ENCODE results near the gene SLC7A10. TPM values are rescaled to one million over a fixed set of nuclear protein-coding genes. Genes with fewer than 3 reads are reported as not detected.
"Not testable (repeated sequence)": the region's sequence is repeated elsewhere in the genome, so short reads cannot be mapped to it uniquely, and the experiment has no call there.

SLC7A10 gene
- total RNA-seq, 1 donor from 2014 or later, result not detected

- Mint-ChIP-seq H3K36me3 (ENCODE audit: low read depth) (no peaks in the 10 kb centered on the region), H3K27me3 (peaks cover 31% of the 10 kb centered on the region), H3K4me1 (peaks cover 14% of the 10 kb centered on the region), H3K4me3 (no peak overlapping the region), H3K9me3 (no peaks in the 10 kb centered on the region), H3K27ac (no peak overlapping the region)
- intact Hi-C loops (cut with micrococcal nuclease), result no loop called here
- POLR2A ChIA-PET, result no interaction called here
- CTCF ChIA-PET, result no interaction called here
- DNase-seq, result no peak
- no peak for ATAC-seq (ENCODE audit: low read depth)
- no peak for TF ChIP-seq CTCF (IDR thresholded peaks at IDR 0.05)
These were observed 34.1 kb downstream of the SLC7A10 start for GRCh38 chr19:33191501-33191900.

GRCh38 chr19:33191092-33191491 is 34.6 kb downstream of the SLC7A10 start:
- CTCF ChIA-PET; intact Hi-C loops (cut with micrococcal nuclease); H3K27ac Mint-ChIP-seq; ATAC-seq (ENCODE audit: low read depth); H3K36me3 Mint-ChIP-seq (ENCODE audit: low read depth); H3K4me3 Mint-ChIP-seq; DNase-seq; POLR2A ChIA-PET; H3K9me3 Mint-ChIP-seq: not testable (repeated sequence)
- peaks cover 17% of the 10 kb centered on the region for H3K4me1 Mint-ChIP-seq
- peaks cover 30% of the 10 kb centered on the region for H3K27me3 Mint-ChIP-seq

GRCh38 chr19:33189453-33189852 is 36.2 kb downstream of the SLC7A10 start:
- Mint-ChIP-seq H3K9me3 (no peaks in the 10 kb centered on the region), H3K4me1 (peaks cover 14% of the 10 kb centered on the region), H3K27me3 (peaks cover 26% of the 10 kb centered on the region), H3K27ac (no peak overlapping the region), H3K36me3 (ENCODE audit: low read depth) (no peaks in the 10 kb centered on the region), H3K4me3 (no peak overlapping the region)
- DNase-seq (no peak), ATAC-seq (ENCODE audit: low read depth) (no peak)
- TF ChIP-seq CTCF (IDR thresholded peaks at IDR 0.05), result no peak
- ChIA-PET POLR2A (interaction anchor here (0.6 kb wide), 1 partner anchor 178 kb away, joined by 8 read pairs; no protein-coding TSS in a partner anchor), CTCF (no interaction called here)
- intact Hi-C loops (cut with micrococcal nuclease), result no loop called here

GRCh38 chr19:33187183-33187540 is 38.5 kb downstream of the SLC7A10 start:
- Mint-ChIP-seq H3K36me3 (ENCODE audit: low read depth) (no peaks in the 10 kb centered on the region), H3K4me3 (no peak overlapping the region), H3K9me3 (no peaks in the 10 kb centered on the region), H3K27ac (no peak overlapping the region), H3K27me3 (peaks cover 10% of the 10 kb centered on the region), H3K4me1 (peaks cover 10% of the 10 kb centered on the region)
- intact Hi-C loops (cut with micrococcal nuclease), result no loop called here
- ATAC-seq (ENCODE audit: low read depth) (no peak), DNase-seq (peak; percentile 3)
- ChIA-PET POLR2A (interaction anchor here (0.6 kb wide), 1 partner anchor 47 kb away, joined by 4 read pairs; no protein-coding TSS in a partner anchor), CTCF (no interaction called here)
- TF ChIP-seq CTCF (IDR thresholded peaks at IDR 0.05), result no peak

GRCh38 chr19:33186431-33187182 is 39.0 kb downstream of the SLC7A10 start:
- Mint-ChIP-seq H3K9me3 (no peaks in the 10 kb centered on the region), H3K27ac (no peak overlapping the region), H3K27me3 (peaks cover 4% of the 10 kb centered on the region), H3K4me1 (peaks cover 10% of the 10 kb centered on the region), H3K36me3 (ENCODE audit: low read depth) (no peaks in the 10 kb centered on the region), H3K4me3 (no peak overlapping the region)
- DNase-seq (no peak), ATAC-seq (ENCODE audit: low read depth) (no peak)
- intact Hi-C loops (cut with micrococcal nuclease), result no loop called here
- no peak for TF ChIP-seq CTCF (IDR thresholded peaks at IDR 0.05)
- CTCF ChIA-PET, result interaction anchor here (1.5 kb wide), 1 partner anchor 9 kb away, joined by 7 read pairs; no protein-coding TSS in a partner anchor
- POLR2A ChIA-PET, result interaction anchor here (0.7 to 1.3 kb wide), 2 partner anchors 9 to 188 kb away, joined by 3 read pairs; no protein-coding TSS in a partner anchor

All from activated B cell treated with CpG ODN at 0.5 μM for 24 hours (primary cell).